K562 (cell line): ENCODE results near the gene GTF3C6. TPM values are rescaled to one million over a fixed set of nuclear protein-coding genes. Genes with fewer than 3 reads are reported as not detected.

Experiments used
- ARID1B ChIP-seq: fragments of 450-650 bp; IDR thresholded peaks from 2 replicates; pipeline ENCODE4 v1.6.1; 2016; ENCODE audit warnings: antibody characterized with exemption, mild to moderate bottlenecking, inconsistent platforms
- COPS2 ChIP-seq: fragments of 450-650 bp; conservative IDR thresholded peaks from 2 replicates; pipeline ENCODE4 v1.6.1; 2016; ENCODE audit warnings: mild to moderate bottlenecking, moderate library complexity
- DDX20 ChIP-seq: fragments of 450-650 bp; IDR thresholded peaks from 2 replicates; pipeline ENCODE4 v1.6.1; 2016; ENCODE audit warnings: missing genetic modification characterization, low read depth, mild to moderate bottlenecking, missing compliant biosample characterization, moderate library complexity
- GATAD2A ChIP-seq: fragments of 450-650 bp; IDR thresholded peaks from 2 replicates; pipeline ENCODE4 v1.6.1; 2017
- HDAC8 ChIP-seq: fragments of 450-650 bp; IDR thresholded peaks from 2 replicates; pipeline ENCODE4 v1.6.1; 2016; ENCODE audit warnings: mild to moderate bottlenecking, missing genetic modification characterization, moderate library complexity, missing compliant biosample characterization
- MTA1 ChIP-seq: fragments of 450-650 bp; IDR thresholded peaks from 2 replicates; pipeline ENCODE4 v1.6.1; 2017; ENCODE audit warnings: borderline replicate concordance
- NFXL1 ChIP-seq: fragments of 450-650 bp; formaldehyde crosslinking; IDR thresholded peaks from 2 replicates; pipeline ENCODE4 v1.4.0; 2021; ENCODE audit warnings: mild to moderate bottlenecking
- RBM14 ChIP-seq: fragments of 200-400 bp; formaldehyde crosslinking; IDR thresholded peaks from 2 replicates; pipeline ENCODE4 v1.6.1; 2018; ENCODE audit warnings: low read depth, mild to moderate bottlenecking, low read length, moderate library complexity, borderline replicate concordance; ENCODE audit not compliant: insufficient read depth
- SIN3B ChIP-seq: fragments of 450-650 bp; IDR thresholded peaks from 2 replicates; pipeline ENCODE4 v1.6.1; 2017; ENCODE audit warnings: low read depth, mild to moderate bottlenecking, moderate library complexity
- SMARCA4 ChIP-seq: fragments of 450-650 bp; IDR thresholded peaks from 2 replicates; pipeline ENCODE4 v1.6.1; 2016
- TAF7 ChIP-seq: fragments of 450-650 bp; IDR thresholded peaks from 2 replicates; pipeline ENCODE4 v1.6.1; 2016; ENCODE audit warnings: missing genetic modification characterization, missing compliant biosample characterization
- XRCC5 ChIP-seq: fragments of 200-400 bp; formaldehyde crosslinking; IDR thresholded peaks from 2 replicates; pipeline ENCODE4 v1.6.1; 2017; ENCODE audit warnings: low read depth, mild to moderate bottlenecking, low read length
- ZNF133 ChIP-seq: fragments of 250-450 bp; sonication (Bioruptor Pico); IDR thresholded peaks from 2 replicates; pipeline ENCODE4 v1.4.0; 2020; ENCODE audit warnings: mild to moderate bottlenecking
- ZNF764 ChIP-seq: fragments of 250-450 bp; sonication (Bioruptor Pico); IDR thresholded peaks from 2 replicates; pipeline ENCODE4 v1.4.0; 2020; ENCODE audit warnings: low read depth, mild to moderate bottlenecking, moderate library complexity
- polyA plus RNA-seq, 8 experiments: library from polyadenylated mRNA; depleted of rRNA in 4 of 8; stranded (reverse) in 5 of 8; unstranded in 3 of 8; fragments of >200 nt; fragmentation: Nextera tagmentation in 2 of 8; fragmentation: Illumina TruSeq in 1 of 8; extraction: Ambion mirVana in 2 of 8; extraction: Trizol in 1 of 8; gene quantifications; 2 replicates each; pipeline versions ENCODE4 v1.2.1 to v1.2.3, GENCODE V29; 2011 to 2014; ENCODE audit warnings: inconsistent platforms in 1 of 8, missing spikeins in 1 of 8
- total RNA-seq, 7 experiments: library from RNA; depleted of rRNA in 6 of 7; stranded (reverse); fragments of >200 nt in 6 of 7; fragmentation: Illumina TruSeq in 2 of 7; extraction: Trizol in 2 of 7; gene quantifications; 2 replicates each; pipeline versions ENCODE4 v1.2.1 to v1.2.3, GENCODE V29; 2011 to 2021; ENCODE audit warnings: low replicate concordance in 1 of 7
- TF ChIP-seq, protein P1 (sequence below): fragments of 200-800 bp; sonication (Bioruptor generic); IDR thresholded peaks from 2 replicates; pipeline ENCODE4 v1.6.1; 2017; ENCODE audit warnings: missing genetic modification characterization, missing compliant biosample characterization
- TF ChIP-seq, protein P2 (sequence below): sonication (generic); formaldehyde crosslinking; IDR thresholded peaks from 2 replicates; pipeline ENCODE4 v1.8.0; 2023; ENCODE audit warnings: mild to moderate bottlenecking, missing genetic modification reagents
- TF ChIP-seq, protein P3 (sequence below): fragments of 450-650 bp; IDR thresholded peaks from 2 replicates; pipeline ENCODE4 v1.6.1; 2016; ENCODE audit warnings: antibody characterized with exemption
- TF ChIP-seq, protein P4 (sequence below): fragments of 450-650 bp; formaldehyde crosslinking; IDR thresholded peaks from 2 replicates; pipeline ENCODE4 v1.4.0; 2020; ENCODE audit warnings: mild to moderate bottlenecking, mixed read lengths

Gene GTF3C6
- total and polyA plus RNA-seq, 9 of the 15 experiments (the other 6 are each of a cell fraction or from before 2014, with no cell fraction given) = 37.6 to 140 (median 111) TPM

DNA sequence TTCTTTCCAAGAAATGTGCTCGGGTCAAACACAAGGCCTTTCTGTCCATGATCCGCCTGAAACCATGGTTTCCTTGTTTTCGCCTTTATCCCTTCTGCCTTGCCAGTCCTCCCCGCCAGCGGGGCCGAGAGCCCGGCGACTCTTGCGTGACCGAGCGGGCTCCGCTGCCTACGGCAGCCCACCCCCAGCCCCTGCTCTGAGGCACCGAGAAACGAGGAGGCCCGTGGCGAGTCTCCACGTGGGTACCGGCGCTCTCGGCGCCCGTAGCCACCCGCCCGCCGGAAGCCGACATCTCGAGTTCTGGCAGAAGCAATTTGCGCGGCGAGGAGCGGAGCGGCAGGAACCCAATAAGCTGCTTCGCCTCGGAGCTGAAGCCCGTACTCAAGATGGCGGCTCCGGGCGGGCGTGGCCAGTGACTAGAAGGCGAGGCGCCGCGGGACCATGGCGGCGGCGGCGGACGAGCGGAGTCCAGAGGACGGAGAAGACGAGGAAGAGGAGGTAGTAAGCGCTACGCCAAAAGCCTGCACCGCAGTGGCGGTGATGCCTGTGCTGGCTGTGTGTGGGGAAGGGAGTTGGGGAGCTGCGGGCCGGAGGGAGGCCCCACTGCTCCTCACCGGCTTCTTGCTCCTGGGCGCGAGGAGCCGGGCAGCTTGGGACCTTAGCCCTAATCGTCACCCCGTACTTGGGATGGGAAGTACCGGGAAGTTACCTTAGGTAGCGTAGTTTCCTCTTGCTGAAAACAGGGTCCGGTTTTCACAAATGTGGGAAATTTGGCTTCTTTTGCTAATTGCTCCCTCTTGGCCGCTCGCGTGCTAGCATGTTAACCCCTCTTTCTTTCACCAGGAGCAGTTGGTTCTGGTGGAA, at the start of gene GTF3C6 (continued):
- TF ChIP-seq, protein P1, sequence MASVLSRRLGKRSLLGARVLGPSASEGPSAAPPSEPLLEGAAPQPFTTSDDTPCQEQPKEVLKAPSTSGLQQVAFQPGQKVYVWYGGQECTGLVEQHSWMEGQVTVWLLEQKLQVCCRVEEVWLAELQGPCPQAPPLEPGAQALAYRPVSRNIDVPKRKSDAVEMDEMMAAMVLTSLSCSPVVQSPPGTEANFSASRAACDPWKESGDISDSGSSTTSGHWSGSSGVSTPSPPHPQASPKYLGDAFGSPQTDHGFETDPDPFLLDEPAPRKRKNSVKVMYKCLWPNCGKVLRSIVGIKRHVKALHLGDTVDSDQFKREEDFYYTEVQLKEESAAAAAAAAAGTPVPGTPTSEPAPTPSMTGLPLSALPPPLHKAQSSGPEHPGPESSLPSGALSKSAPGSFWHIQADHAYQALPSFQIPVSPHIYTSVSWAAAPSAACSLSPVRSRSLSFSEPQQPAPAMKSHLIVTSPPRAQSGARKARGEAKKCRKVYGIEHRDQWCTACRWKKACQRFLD (CRISPR knock-in tag) = peak; percentile 82
- TF ChIP-seq, protein P2, sequence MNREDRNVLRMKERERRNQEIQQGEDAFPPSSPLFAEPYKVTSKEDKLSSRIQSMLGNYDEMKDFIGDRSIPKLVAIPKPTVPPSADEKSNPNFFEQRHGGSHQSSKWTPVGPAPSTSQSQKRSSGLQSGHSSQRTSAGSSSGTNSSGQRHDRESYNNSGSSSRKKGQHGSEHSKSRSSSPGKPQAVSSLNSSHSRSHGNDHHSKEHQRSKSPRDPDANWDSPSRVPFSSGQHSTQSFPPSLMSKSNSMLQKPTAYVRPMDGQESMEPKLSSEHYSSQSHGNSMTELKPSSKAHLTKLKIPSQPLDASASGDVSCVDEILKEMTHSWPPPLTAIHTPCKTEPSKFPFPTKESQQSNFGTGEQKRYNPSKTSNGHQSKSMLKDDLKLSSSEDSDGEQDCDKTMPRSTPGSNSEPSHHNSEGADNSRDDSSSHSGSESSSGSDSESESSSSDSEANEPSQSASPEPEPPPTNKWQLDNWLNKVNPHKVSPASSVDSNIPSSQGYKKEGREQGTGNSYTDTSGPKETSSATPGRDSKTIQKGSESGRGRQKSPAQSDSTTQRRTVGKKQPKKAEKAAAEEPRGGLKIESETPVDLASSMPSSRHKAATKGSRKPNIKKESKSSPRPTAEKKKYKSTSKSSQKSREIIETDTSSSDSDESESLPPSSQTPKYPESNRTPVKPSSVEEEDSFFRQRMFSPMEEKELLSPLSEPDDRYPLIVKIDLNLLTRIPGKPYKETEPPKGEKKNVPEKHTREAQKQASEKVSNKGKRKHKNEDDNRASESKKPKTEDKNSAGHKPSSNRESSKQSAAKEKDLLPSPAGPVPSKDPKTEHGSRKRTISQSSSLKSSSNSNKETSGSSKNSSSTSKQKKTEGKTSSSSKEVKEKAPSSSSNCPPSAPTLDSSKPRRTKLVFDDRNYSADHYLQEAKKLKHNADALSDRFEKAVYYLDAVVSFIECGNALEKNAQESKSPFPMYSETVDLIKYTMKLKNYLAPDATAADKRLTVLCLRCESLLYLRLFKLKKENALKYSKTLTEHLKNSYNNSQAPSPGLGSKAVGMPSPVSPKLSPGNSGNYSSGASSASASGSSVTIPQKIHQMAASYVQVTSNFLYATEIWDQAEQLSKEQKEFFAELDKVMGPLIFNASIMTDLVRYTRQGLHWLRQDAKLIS (CRISPR knock-in tag) = peak; percentile 97
- TF ChIP-seq ZNF133 (no peak), TAF7 (tag) (peak; percentile 97), COPS2 (no peak), ZNF764 (CRISPR knock-in tag) (no peak), GATAD2A (no peak), NFXL1 (no peak), SMARCA4 (peak; percentile 63), MTA1 (peak; percentile 70; the same call in 1 of the 2 replicates), DDX20 (no peak), XRCC5 (no peak), ARID1B (peak; percentile 42; the same call in 1 of the 2 replicates), SIN3B (peak; percentile 51; the same call in 1 of the 2 replicates), HDAC8 (tag) (peak; percentile 52; the same call in 1 of the 2 replicates), RBM14 (no peak)
- TF ChIP-seq, protein P3, sequence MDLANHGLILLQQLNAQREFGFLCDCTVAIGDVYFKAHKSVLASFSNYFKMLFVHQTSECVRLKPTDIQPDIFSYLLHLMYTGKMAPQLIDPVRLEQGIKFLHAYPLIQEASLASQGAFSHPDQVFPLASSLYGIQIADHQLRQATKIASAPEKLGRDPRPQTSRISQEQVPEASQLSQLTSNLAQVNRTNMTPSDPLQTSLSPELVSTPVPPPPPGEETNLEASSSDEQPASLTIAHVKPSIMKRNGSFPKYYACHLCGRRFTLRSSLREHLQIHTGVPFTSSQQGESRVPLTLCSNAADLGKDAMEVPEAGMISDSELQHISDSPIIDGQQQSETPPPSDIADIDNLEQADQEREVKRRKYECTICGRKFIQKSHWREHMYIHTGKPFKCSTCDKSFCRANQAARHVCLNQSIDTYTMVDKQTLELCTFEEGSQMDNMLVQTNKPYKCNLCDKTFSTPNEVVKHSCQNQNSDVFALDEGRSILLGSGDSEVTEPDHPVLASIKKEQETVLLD = no peak
- TF ChIP-seq, protein P4, sequence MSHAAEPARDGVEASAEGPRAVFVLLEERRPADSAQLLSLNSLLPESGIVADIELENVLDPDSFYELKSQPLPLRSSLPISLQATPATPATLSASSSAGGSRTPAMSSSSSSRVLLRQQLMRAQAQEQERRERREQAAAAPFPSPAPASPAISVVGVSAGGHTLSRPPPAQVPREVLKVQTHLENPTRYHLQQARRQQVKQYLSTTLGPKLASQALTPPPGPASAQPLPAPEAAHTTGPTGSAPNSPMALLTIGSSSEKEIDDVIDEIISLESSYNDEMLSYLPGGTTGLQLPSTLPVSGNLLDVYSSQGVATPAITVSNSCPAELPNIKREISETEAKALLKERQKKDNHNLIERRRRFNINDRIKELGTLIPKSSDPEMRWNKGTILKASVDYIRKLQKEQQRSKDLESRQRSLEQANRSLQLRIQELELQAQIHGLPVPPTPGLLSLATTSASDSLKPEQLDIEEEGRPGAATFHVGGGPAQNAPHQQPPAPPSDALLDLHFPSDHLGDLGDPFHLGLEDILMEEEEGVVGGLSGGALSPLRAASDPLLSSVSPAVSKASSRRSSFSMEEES (CRISPR knock-in tag) = no peak
